Keratinocyte (primary cell): ENCODE results near the gene TWSG1.

Source experiments
- CTCF ChIP-seq, 3 experiments: IDR thresholded peaks in 1 of 3; conservative IDR thresholded peaks in 1 of 3; optimal IDR thresholded peaks in 1 of 3; 2 replicates in 2 of 3; 3 replicates in 1 of 3; pipeline versions ENCODE3 to v1.5.1; 2011; ENCODE audit warnings: low read length in 3 of 3, mild to moderate bottlenecking in 3 of 3, moderate library complexity in 2 of 3, control low read depth in 1 of 3, inconsistent platforms in 1 of 3; ENCODE audit not compliant: insufficient read depth in 2 of 3; ENCODE audit errors: extremely low read depth in 1 of 3
- EZH2 ChIP-seq: IDR thresholded peaks from one replicate; pipeline ENCODE4 v1.6.1; 2012; ENCODE audit warnings: inconsistent platforms, mild to moderate bottlenecking, low read length, moderate library complexity

GRCh38 chr18:9410515-9410914 lies 75.9 kb downstream of the TWSG1 start:
- TF ChIP-seq CTCF (optimal IDR thresholded peaks at IDR 0.05 in 1 of 3, IDR thresholded peaks at IDR 0.05 in 1 of 3, conservative IDR thresholded peaks at IDR 0.05 in 1 of 3; ENCODE audit: extremely low read depth in 1 of 3, insufficient read depth in 2 of 3, low read length in 3 of 3): no peak
- no peak for TF ChIP-seq EZH2
